Endothelial cell of hepatic sinusoid (primary cell): ENCODE data around the gene TP53INP2.
"Not testable (repeated sequence)": the region's sequence is repeated elsewhere in the genome, so short reads cannot be mapped to it uniquely, and the experiment has no call there.

Source experiments
- in situ Hi-C: cut with HindIII; loops from 2 replicates; pipeline ENCODE4 v1.10.0; 2017; ENCODE audit warnings: low sequenced_read_pairs

Gene TP53INP2

GRCh38 chr20:34719242-34720017 lies 15.3 kb downstream of the TP53INP2 start:
- in situ Hi-C loops, result not testable (repeated sequence)

GRCh38 chr20:34720266-34720665 lies 16.1 kb downstream of the TP53INP2 start:
- in situ Hi-C loops, result no loop called here

GRCh38 chr20:34722560-34722959 lies 18.4 kb downstream of the TP53INP2 start:
- in situ Hi-C loops, result not testable (repeated sequence)

DNA sequence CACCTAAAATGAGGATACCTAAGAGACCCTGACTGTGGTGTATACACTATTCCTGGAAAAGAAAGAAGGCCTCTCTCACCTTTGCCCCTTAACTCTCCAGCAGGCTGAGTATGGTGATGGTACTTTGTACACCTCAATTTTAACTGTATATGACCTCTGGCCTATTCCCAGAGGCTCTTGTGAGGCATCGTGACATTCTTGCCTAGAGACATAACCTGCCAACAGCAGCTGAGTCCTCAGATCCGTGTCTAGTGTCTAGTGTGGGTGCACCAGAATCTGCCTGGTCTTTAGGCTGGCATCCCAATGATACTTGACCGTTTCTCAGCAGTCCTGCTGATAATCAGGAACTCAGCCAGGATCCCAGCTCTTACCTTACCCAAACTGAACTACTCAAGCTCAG lies 20.0 kb downstream of the TP53INP2 start:
- in situ Hi-C loops, result no loop called here

DNA sequence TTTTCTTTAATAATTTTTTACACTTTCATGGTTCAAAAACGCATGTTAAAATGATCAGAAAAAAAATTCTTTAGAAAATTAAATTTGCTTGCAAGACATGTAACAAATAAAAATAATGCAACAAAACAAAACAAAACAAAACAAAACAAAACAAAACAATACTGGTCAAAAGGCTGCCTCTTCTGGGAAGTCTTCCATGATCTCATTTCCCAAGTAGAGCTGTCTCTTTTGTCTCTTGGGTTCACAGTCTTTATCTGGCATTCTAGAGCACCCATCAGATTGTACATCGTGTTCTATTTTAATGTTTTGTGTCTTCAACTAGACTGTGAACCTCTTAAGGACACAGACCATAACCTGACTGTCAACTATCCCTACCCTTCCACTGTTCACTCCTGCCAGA lies 25.3 kb downstream of the TP53INP2 start:
- in situ Hi-C loops, result no loop called here

GRCh38 chr20:34732523-34732922 lies 28.4 kb downstream of the TP53INP2 start:
- in situ Hi-C loops, result no loop called here

GRCh38 chr20:34736106-34736735 lies 32.1 kb downstream of the TP53INP2 start:
- in situ Hi-C loops, result loop anchor here (5.0 kb wide), 1 partner anchor 46 kb away; no protein-coding TSS in a partner anchor

DNA sequence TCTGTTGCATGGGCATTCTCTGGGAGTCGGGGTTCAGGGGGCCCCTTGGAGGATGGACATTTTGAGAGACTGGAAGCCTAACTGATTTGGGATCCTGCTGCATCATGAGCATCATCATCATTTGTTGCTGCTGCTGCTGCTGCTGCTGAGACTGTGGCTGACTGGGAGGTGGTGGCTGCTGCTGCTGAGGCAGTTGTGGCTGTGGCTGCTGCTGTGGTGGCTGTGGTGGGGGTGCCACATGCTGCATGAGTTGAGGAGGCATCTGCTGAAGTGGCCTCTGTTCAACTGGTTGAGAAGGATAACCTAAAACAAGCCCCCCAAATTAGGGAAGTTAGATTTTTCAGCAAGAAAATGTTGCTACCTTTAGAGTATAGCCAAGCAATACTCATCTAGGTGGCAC lies 38.9 kb downstream of the TP53INP2 start:
- in situ Hi-C loops, result no loop called here

GRCh38 chr20:34744340-34744739 lies 40.2 kb downstream of the TP53INP2 start:
- in situ Hi-C loops, result no loop called here

GRCh38 chr20:34744847-34745246 lies 40.7 kb downstream of the TP53INP2 start:
- in situ Hi-C loops, result no loop called here

GRCh38 chr20:34746674-34747073 lies 42.5 kb downstream of the TP53INP2 start:
- in situ Hi-C loops, result no loop called here

GRCh38 chr20:34747479-34747878 lies 43.3 kb downstream of the TP53INP2 start:
- in situ Hi-C loops, result no loop called here

DNA sequence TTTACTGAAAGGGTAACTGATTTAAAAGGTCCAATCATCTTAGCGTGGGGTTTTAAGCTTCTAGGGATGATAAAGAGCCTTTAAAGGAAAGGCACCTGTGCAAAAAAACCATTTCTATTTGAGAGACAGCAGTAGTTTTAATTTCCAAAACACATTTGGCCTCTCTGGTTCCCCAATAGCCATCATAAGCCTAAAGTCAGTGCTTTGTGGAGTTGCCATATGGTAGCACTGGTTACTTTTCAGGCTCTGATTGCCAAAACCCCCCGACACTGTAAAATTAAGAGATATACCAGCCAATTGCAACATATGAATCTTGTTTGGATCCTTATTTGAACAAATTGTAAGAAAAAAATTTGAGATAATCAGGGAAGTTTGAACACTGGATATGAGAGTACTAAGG lies 44.6 kb downstream of the TP53INP2 start:
- in situ Hi-C loops, result no loop called here

DNA sequence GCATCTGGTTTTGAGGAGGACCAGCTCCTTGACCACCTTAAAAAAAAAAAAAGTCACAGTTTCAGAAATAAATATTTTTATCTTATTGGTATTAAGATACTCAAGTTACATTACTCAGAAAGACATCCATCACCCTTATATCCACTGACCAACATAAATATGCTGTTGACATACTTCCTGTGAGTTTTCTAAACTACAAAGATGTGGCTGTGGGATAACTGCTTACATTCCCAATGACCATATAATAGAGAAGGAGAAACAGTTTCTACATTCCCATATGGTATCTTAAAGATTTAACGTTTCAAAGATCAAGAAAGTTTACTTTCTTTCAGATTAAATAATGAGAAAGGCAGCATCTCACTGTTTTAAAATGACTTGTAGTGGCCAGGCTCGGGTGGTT lies 46.3 kb downstream of the TP53INP2 start:
- in situ Hi-C loops, result no loop called here

- in situ Hi-C loops, result no loop called here
These were observed 47.3 kb downstream of the TP53INP2 start for GRCh38 chr20:34751453-34751852.

DNA sequence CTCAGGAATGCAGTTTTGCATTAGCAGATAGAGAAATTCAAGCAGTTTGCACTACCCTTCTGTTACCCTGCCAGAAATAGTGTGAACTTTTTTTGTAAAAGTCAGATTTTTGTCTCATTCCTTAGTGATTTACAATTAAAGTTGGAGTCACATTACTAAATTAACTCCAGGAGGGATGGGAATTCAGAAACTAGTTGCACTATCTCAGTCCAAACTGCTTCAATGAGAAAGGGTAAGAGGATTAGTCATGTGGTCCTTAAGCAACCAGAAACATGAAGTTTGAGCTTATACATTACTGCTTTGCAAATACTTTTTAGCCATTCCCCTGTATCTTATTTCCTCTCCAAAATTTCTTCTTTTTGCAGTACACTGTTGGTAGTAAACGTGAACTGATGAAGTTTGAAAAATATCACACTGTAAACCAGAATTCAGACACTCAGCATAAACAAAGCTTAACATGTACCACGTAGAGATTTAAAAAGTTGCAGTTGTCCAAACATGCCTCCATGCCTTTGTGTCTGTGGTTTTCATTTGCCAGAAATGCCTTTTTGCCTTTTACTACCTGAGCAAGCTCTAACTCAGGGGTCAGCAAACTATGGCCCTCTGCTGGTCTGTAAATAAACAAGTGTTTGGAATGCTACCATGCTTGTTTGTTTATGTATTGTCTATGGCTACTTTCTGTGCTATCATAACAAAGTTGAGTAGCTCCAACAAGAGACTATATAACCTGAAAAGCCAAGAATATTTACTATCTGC lies 49.7 kb downstream of the TP53INP2 start:
- in situ Hi-C loops, result no loop called here

DNA sequence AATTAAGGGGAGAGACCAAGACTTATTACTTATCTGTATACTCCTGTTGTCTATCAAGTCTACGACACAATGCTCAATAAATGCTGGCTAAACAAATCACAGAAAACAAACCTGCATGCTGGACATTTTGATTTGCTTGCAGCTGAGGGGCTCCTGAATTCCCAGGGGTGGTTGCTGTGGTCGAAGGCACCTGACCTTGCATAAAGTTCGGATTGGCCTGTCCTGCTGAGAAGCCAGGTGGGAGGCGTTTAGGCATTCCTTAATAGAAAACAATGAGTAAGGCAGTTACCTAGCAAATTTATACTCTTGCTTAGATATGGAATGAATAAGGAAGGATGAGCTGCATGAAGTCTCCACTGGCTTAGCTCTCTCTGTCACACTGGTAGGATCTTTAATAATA lies 50.5 kb downstream of the TP53INP2 start:
- in situ Hi-C loops, result no loop called here

- in situ Hi-C loops, result no loop called here
These were observed 51.2 kb downstream of the TP53INP2 start for GRCh38 chr20:34755367-34755766.

- in situ Hi-C loops, result no loop called here
These were observed 57.9 kb downstream of the TP53INP2 start for GRCh38 chr20:34762031-34762555.
